Activated T-helper 1 cell treated with anti-CD3 and anti-CD28 coated beads, Interleukin-2, amount 50 U/mL, for 16 hours (primary cell): Measurements from ENCODE around the gene VSIG10.
"Not testable (repeated sequence)": the region's sequence is repeated elsewhere in the genome, so short reads cannot be mapped to it uniquely, and the experiment has no call there.

ENCODE experiments used
- DNase-seq, 2 donors: peaks; one replicate each; pipeline ENCODE4 v3.0.0-alpha.2; 2020; ENCODE audit warnings: low read depth in 1 of 2, low spot score in 1 of 2

VSIG10 gene

GRCh38 chr12:118034429-118035189 is 69.2 kb downstream of the VSIG10 start:
- DNase-seq, result no peak

- no peak for DNase-seq
These were observed 69.9 kb downstream of the VSIG10 start for GRCh38 chr12:118033902-118034301.

GRCh38 chr12:118033323-118033722 is 70.5 kb downstream of the VSIG10 start:
- DNase-seq, result no peak

- DNase-seq, result no peak
These were observed 71.6 kb downstream of the VSIG10 start for GRCh38 chr12:118032188-118032587.

GRCh38 chr12:118029166-118029565 is 74.6 kb downstream of the VSIG10 start:
- no peak for DNase-seq

- no peak for DNase-seq
These were observed 78.6 kb downstream of the VSIG10 start for GRCh38 chr12:118025168-118025567.

- no peak for DNase-seq
These were observed 80.4 kb downstream of the VSIG10 start for GRCh38 chr12:118023301-118023860.

GRCh38 chr12:118022728-118023109 is 81.1 kb downstream of the VSIG10 start:
- no peak for DNase-seq

GRCh38 chr12:118022097-118022727 is 81.6 kb downstream of the VSIG10 start:
- DNase-seq, result not testable (repeated sequence)

- no peak for DNase-seq
These were observed 83.8 kb downstream of the VSIG10 start for GRCh38 chr12:118020036-118020435.

- no peak for DNase-seq
These were observed 85.9 kb downstream of the VSIG10 start for GRCh38 chr12:118017926-118018325.

GRCh38 chr12:118016424-118017264 is 87.2 kb downstream of the VSIG10 start, which contains the start of gene RFC5:
Gene RFC5, plus strand, starts transcription at chr12:118016703. Its CDS starts 125 bp downstream, at chr12:118016828.
- peak; percentile 96 to 97 for DNase-seq

GRCh38 chr12:118015944-118016343 is 87.9 kb downstream of the VSIG10 start:
- no peak for DNase-seq

- no peak for DNase-seq
These were observed 88.5 kb downstream of the VSIG10 start for GRCh38 chr12:118015306-118015705.
